Amniotic stem cell (primary cell): ENCODE data around the gene RPL28.
A peak's percentile ranks its signal among the peaks of the same experiment; 100 is the strongest.

ENCODE experiments used
- DNase-seq: peaks from one replicate; lab custom pipeline; 2025; lab: John Stamatoyannopoulos, UW

Gene RPL28

DNA sequence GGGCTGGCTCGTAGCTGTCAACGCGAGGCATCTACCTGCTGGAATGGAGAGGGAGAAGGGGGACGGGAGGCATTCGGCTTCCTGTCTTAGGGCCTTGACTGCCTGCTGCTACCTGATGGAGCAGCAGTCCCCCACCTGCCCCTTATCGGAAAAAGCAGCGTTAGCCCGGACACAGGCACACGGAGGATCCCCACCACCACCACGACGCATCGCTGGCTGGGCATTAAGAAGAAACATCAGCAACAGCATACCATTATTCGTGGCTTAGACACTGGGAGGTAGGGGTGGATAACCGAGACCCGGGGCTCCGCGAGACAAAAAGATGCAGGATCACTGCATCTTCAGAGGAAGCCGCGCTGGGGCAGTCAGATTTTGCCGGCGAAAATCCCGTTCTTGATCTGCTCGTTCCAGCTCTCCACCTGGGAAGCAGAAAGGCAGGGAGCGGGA is 32.4 kb upstream of the RPL28 start:
- no peak for DNase-seq

DNA sequence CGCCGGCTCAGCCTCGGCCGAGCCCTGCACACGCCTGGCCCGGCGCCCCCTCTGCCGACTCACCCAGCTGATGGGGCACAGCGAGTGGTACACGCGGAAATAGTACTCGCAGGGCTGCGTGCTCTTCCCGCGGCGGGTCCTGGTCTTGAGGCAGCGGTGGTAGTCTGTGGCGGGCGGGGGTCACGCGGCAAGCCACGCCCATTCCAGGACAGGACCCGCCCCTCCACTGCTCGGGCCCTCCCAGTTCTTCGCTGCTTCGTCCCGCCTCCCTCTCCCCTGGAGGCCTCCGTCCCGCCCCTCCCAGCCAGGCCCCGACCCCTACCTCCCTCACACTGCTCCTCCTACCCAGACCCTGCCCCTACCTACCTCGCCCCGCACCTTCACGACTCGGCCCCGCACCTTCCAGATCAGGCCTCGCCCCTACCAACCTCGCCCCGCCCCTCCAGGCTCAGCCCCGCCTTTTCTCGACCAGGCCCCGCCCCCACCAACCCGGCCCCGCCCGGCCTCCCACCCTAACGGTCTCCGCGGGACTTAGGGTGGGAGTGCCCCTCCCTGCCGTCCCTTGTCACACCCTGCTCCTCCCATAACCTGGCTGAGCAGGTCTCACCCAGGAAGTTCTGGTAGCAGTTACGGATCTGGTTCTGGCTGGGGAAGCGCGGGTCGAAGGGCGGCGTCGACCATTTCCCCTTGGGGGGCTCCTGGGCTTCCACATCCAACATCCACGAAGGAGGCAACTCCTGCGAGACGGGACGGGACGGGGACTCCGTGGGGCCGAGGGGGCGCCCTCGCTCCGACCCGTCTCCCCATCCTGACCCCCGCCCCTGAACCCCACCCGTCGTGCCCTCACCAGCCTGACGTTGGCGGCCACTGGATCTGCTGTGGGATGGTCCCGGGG is 31.7 kb upstream of the RPL28 start:
- DNase-seq, result no peak

DNA sequence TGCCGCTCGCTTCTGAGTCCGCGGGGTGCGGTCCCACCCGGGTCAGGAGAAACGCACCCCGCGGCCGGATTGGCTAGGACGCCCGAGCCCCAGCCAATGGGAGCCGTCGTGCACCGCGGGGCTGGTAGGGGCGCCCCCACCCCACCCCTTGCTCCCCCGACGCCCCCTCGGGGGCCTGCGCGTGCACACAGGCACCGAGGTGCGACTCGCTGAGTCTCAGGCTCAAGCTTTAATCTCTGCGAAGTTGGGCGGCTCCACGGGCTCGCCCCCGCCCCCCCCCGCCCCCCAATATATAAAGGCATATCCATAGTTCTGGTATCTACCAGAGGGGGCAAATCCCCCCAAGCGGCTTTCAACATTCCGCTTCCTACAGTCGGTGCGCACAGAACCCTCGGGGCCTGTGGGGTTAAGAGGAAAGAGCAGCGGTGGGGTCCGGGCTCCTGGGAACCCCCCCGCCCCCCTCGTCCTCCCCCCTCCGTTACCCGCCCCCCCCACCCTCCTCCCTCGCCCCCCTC is 31.0 kb upstream of the RPL28 start, which contains the start of gene COX6B2:
Gene COX6B2 (minus strand): TSS at position 22 of the 515 bp plus-strand sequence. CDS start 198 bp downstream, outside the sequence.
- DNase-seq, result no peak

DNA sequence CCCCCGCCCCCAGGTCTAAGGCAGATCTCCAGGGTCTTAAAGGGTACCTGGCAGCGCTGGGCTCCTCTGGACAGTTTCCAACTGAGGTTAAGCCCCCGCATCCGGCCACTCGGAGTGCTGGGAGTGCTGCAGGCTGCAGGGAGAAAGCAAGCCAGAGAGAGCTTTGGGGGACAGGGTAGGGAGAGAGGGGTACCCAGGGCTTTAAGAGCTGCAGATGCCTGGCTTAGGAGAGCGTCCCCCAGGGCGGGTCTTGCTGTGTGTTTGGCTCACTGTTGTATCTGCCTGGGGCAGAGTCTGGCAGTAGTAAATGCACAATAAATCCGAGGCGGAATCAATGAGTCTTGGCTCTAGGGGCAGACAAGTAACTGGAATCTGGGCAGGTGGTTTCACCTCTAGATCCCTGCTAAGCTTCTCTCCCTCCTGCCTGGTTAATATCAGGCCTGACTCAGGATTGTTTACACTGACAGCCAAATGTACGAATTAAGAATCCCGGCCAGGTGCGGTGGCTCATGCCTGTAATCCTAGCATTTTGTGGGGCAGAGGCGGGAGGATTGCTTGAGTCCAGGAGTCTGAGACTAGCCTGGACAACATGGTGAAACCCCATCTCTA is 30.4 kb upstream of the RPL28 start:
- DNase-seq, result no peak

DNA sequence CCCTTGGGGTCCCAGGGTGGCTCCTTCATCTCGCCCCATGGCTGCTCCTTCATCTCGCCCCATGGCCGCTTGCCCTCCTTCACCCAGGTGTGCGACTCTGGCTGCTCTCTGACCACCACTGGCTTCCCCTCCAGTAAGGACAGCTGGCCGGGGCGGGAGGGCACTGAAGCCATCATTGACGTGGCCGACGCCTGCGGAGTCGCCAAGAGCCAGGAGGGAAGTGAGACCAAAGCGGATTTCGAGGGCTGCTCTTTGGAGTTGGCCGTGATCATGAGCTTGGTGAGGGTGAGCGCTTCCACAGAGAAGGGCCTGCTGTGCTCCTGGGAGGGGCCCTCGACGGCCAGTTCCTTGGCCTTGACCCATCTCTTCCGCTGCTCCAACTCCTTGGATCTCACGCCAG is 27.2 kb upstream of the RPL28 start:
- DNase-seq, result no peak

DNA sequence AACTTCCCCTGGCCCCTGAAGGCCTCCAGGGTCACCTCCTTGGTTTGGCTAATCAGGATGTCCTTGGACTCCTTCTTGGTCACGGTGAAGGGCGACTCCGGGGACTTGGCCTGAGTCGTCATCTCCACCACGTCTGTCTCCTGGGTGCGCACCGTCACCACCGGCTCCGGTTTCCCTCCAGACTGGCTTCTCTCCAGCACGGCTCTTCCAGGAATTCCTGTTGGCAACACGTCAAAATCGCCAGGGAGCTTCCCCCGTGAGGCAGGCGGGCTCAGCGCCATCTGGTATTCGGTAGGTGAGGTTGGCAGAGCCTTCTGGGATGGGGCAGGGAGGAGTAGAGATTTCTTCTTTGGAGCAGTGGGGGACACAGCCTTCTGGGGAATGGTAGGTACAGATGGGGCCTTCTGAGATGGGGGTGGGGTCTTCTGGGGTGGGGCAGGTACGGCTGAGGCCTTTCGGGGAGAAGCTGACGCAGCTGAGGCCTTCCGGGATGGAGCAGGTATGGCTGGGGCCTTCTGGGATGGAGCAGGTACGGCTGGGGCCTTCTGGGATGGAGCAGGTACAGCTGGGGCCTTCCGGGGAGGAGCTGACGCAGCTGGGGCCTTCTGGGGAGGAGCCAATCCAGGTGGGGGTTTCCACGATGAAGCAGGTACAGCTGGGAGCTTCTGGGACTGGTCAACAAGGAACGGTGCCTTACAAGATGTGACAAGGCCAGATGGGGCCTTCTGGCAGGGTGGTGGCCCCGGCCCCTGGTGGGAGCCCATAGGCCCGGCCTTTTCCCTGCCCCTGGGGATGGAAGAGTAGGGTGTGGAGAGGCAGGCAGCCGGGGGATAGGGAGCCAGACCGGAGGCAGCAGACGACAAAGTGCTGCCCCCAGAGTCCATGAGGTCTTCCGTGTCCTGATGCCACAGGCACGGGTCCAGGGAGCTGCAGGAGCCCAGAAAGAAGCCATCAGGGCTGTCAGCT is 26.5 kb upstream of the RPL28 start:
- DNase-seq, result no peak

DNA sequence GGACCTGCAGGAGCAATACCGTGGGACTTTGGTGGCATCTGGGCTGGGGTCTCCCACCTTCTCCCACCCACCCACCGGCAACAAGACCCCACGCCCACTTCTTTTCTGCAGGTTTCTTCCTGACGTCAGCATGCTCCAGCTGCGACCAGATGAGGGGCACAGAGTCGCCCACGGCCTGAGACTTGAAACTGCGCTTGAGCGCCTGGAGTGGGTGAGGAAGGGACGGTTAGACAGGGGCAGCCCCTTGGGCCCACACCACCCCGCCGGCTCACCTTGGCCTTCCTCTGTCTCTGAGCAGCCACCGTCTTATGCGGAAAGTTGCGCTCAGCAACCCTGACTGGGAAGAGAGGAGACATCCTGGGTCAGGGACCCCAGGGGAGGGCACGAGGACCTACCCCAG is 24.8 kb upstream of the RPL28 start:
- DNase-seq, result no peak

DNA sequence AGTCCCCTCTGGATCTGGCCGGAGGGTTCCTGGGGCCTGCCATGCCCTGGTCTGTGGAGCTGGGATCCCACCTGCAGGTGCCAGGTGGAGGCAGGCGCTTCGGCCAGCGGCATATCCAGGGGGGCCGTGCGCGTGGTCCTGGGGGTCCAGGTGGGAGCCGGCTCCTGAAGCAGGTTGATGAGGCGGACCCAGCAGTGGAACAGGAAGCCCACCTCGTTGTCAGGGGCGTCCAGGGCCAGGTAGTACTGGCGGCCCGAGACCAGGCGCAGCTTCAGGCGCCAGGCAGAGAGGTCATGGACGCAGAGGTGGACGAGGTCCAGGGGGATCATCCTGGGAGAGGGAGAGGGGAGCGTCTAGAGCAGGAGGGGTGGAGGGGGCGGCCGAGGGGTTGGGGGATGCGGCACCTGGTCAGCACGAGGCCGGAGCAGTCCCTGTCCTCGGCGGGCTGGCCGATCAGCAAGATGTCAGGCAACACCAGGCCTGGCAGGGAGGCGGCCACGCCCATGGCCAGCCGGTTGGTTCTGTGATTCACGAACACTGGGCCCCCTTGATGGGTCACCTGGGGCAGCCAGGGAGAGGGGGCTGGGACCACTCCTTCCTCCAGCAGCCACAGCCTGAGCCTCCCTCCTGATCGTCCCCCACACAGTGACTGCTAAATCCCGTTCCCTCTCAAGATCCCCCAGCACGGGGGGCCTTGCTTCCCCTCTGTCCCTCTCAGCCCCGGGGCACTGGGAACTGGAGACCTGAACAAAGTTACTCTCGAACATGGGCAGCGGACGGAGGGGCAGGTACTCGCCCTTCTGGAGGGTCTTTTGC is 23.4 kb upstream of the RPL28 start:
- DNase-seq, result no peak

DNA sequence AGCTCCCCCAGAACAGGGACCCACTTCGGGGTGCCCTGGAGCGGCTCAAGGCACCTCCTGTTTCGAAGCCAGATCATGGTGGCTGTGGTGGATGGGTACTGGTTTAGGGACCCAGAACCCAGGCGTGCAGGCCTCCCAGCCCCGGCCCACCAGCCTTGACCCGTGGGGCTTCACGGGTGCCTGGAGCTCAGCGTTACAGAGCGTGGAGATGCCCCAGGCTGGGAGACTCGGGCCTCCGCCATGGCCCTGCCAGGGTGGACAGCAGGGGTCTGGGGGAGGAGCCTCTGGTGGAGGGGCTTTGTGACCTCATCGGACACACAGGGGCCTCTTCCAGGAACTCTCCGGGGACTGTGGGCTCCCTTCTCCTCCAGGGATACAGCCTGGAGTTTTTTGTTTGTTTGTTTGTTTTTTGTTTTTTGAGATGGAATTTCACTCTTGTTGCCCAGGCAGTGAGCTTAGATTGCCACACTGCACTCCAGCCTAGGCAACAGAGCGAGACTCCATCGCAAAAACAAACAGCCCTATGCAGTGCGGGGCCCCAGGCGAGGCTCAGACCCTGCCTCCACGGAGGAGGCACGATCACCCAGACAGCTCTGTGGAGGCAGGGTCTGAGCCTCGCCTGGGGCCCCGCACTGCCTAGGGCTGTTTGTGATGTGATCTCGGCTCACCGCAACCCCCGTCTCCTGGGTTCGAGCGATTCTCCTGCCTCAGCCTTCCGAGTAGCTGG is 22.6 kb upstream of the RPL28 start, which contains the start of gene GARIN5B:
Gene GARIN5B (minus strand): TSS at position 271 of the 727 bp plus-strand sequence. CDS start 194 bp downstream, at position 77.
- no peak for DNase-seq

DNA sequence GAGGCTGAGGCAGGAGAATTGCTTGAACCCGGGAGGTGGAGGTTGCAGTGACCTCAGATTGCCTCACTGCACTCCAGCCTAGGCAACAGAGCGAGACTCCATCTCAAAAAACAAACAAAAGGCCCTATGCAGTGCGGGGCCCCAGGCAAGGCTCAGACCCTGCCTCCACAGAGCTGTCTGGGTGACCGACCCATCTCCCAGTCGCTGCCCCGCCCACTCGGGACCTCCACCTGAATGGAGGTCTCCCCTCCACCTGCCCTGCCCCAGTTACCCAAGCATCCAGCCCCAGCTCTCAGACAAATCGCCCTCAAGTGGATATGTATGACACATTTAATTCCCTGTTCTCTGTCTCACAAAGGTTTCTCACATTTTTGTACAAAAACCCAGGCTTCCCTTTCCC is 20.5 kb upstream of the RPL28 start:
- DNase-seq, result no peak

DNA sequence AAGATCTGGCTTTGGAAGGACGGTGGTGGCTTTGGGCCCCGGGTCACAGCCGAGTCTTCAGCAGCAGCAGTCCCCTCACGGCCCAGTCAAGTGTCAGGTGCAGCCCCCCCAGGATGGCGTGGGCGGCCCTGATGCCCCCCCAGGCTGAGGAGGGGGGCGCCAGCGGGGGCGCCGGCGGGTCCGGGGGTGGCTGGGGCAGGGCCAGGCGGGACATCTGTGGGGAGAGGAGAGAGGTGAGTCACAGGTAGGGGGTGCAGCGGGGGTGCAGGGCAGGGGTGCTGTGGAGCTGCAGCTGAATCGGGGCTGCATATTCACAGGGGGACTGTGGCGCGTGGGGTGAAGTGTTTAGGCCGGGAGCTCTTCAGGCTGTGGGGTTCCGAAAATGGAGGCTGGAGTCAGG is 19.8 kb upstream of the RPL28 start:
- no peak for DNase-seq

DNA sequence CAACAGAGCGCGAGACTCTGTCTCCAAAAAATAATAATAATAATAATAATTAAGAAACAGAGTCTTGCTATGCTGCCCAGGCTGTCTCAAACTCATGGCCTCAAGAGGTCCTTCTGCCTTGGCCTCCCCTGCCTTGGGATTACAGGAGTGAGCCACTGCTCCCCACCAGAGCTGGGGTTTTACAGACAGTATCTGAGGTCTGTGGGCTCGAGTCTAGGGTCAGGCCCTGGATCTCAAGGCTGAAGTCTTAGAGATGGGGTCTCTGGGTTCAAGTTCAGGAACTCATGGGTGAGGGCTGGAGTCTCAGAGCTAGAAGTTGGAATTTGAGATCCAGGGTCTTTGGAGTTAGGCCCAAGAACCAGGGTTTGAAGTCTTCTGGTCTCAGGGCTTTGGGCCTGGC is 18.9 kb upstream of the RPL28 start:
- no peak for DNase-seq

DNA sequence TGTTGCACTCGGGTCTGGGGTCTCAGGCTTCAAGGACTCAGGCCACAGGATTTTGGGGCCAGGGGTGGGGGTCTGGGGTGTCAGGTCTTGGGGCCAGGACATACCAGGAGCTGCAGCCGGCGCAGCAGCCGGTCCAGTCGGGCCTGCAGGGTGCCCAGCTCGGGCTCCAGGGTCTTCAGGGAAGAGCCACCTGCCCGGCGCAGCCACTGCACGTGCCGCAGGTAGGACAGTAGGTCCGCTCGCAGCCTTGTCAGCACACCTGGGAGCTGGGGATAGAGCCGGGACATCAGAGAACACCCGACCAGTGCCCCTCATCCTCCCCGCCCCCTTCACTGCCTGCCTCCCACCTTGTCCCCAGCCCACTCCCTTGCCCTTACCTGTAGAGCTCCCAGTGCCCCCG is 17.6 kb upstream of the RPL28 start:
- DNase-seq, result no peak

DNA sequence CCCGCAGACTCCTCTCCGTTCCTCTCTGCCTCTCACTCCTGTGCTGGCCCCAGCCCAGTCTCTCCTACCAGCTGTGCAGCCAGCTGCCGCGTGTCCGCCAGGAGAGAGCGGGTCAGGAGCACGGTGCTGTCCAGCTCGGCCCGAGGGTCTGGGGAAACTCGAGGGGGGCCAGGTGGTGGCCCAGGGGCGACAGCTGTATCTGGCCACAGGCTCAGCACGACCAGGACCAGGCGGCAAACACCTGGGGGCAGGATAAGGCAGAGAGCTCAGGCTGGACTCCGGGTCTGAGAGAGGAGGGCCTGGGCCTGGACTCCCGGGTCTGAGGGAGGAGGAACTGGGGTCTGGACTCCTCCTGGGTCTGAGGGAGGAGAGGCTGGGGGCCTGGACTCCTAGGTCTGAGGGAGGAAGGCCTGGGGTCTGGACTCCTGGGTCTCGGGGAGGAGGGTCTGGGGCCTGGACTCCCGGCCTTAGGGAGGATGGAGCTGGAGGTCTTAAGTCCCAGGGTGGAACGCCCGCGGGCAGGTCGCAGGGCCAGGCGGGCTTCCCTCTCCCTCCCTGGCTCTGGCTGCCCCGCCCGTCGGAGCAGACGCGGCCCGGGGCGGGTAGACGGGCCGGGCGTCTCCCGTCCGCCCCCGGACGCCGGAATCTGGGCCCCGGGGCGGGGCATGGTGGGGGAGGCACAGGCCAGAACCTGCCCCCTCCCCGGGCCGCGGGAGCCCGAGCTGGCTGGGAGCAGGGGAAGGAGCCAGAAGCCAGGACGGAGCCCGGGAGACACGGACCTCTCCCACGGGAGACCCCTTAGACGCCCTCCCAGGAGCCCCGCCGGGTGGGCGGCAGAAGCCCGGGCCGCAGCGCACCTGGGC is 16.8 kb upstream of the RPL28 start:
- DNase-seq, result peak; percentile 27

DNA sequence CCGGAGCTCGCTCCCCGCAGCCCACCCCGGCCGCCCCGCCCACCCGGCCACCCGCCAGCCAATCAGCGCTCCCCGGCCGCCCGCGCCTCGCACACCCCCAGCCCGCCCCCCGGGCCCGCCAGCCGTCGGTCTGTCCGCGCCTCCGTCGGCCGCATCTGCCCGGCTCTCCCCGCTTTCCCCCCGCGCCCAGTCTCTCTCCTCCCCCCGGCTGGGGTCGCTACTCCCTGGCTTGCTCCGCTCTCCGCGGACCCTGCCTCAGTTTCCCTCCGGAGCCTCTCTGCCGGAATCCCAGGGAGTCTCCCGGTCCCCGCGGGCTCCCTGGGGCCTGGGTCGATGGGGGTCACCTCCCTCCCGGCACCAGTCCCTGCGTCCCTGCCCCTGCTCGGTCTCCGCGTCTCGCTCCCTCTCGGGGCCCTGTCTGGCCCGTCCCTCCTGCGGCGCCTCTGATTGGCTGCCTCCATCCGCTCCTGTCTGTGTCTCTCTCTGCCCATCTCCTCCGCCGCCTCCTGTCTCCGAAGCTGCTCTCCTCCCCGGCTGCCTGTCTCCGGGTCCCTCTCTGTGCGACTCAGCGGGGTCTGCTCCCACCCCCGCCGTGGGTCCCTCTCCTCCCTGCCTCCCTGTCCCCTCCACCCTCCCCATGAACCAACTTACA is 16.0 kb upstream of the RPL28 start:
- peak; percentile 57 for DNase-seq

DNA sequence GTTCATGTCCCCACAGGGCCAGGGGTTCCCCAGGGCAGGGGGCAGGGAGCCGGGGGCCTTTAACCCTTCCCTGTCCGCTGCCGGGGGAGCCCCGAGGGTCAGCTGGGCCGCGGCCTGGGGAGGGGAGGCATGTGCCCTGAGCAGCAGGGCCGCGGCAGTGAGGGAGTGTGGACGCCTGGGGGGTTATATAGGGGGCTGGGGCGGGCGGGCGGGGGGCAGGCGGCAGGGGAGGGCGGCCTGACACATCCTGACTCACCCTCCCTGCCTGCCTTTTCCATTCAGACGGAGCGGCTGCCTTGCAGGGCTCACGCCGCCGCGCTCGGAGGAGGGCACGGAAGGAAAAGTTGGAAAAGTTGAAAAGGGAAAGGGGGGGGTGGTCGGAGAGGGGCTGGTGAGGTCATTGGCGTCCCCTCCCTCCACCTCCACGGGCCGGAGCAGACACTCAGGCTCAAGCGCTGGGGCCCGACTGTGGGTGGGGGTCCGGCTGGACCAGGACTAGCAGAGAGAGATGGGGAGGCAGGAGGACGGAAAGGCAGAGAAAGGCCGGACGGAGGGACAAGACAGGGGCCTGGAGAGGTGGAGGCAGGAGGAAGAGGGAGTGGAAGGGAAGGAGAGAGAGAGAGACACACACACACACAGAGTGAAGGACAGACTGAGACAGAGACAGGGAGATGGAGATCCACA is 15.3 kb upstream of the RPL28 start, which contains the start of gene IL11:
Gene IL11 (minus strand): TSS at position 159 of the 684 bp plus-strand sequence. CDS start 153 bp downstream, at position 6.
- DNase-seq, result peak; percentile 45

DNA sequence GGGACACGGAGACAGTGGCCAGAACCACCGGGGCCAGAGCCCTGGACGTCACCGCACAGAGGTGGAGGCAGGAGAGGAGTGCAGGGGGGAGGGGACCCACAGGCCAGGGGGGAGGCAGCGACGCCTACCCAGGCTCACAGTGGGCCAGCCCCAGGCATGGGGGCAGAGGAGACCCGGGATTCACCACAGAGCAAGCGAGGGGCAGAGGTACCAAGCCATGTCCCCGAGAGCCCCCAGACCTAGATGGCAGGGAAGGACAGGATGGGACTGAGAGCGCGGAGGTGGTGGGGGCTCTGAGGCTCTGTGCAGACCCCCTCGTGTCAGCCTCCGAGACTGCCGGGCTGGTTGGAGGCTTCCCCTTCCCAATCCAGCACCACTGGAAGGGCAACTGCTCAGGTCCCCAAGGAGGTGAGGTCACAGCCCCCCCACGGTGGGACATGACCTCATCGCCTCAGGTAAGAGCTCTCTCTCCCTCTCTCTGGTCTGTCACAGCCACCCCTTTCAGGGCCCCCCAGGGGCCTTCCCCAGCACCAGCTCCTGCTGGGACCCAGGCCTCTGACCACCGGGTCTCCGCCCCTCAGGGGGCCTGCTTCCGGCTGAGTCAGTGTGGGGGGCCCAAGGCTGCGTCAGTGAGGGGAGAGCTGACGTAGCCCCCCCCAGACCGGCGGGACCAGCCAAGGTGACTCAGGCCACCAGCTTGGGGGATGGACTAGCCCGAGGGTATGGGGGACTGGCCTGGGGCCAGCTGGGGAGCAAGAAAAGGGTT is 13.2 kb upstream of the RPL28 start:
- no peak for DNase-seq
